HepG2 (cell line): ENCODE measurements around the gene H1-8.

Source experiments
- CTCF ChIP-seq: sonication (generic); formaldehyde crosslinking; IDR thresholded peaks from 2 replicates; pipeline ENCODE4 v1.5.0; 2020; ENCODE audit warnings: mild to moderate bottlenecking, missing genetic modification reagents, moderate library complexity
- EP300 ChIP-seq, 3 experiments: sonication (generic) in 1 of 3; formaldehyde crosslinking in 1 of 3; IDR thresholded peaks; 2 replicates each; pipeline versions ENCODE4 v1.5.1 to v1.6.1; 2011 to 2020; ENCODE audit warnings: low read depth in 2 of 3, low read length in 2 of 3, borderline replicate concordance in 1 of 3, improper control_type of control experiment in 1 of 3, mild to moderate bottlenecking in 1 of 3, missing genetic modification reagents in 1 of 3, moderate library complexity in 1 of 3
- FOSL1 ChIP-seq: sonication (generic); formaldehyde crosslinking; IDR thresholded peaks from 2 replicates; pipeline ENCODE4 v1.9.0; 2021; ENCODE audit warnings: missing genetic modification reagents, borderline replicate concordance
- MXD1 ChIP-seq: sonication (generic); formaldehyde crosslinking; IDR thresholded peaks from 2 replicates; pipeline ENCODE4 v1.4.0; 2020; ENCODE audit warnings: mild to moderate bottlenecking, missing genetic modification reagents
- POLR2A ChIP-seq, 2 experiments: IDR thresholded peaks; 2 replicates each; pipeline ENCODE4 v1.6.1; 2011; ENCODE audit warnings: low read depth in 2 of 2, low read length in 2 of 2, mild to moderate bottlenecking in 1 of 2, moderate library complexity in 1 of 2; ENCODE audit not compliant: insufficient read depth in 1 of 2
- POLR2AphosphoS5 ChIP-seq: IDR thresholded peaks from 2 replicates; pipeline ENCODE4 v1.6.1; 2012; ENCODE audit warnings: low read depth, low read length
- REL ChIP-seq: sonication (generic); formaldehyde crosslinking; conservative IDR thresholded peaks from 2 replicates; pipeline ENCODE4 v1.8.0; 2022; ENCODE audit warnings: mild to moderate bottlenecking, missing genetic modification reagents, moderate library complexity
- SMC3 ChIP-seq: IDR thresholded peaks from 2 replicates; pipeline ENCODE4 v1.6.1; 2011; ENCODE audit warnings: low read length, improper control_type of control experiment
- TARDBP ChIP-seq: sonication (generic); formaldehyde crosslinking; IDR thresholded peaks from 2 replicates; pipeline ENCODE4 v1.8.0; 2022; ENCODE audit warnings: mild to moderate bottlenecking, missing genetic modification reagents
- TSC22D2 ChIP-seq: sonication (generic); formaldehyde crosslinking; IDR thresholded peaks from 2 replicates; pipeline ENCODE4 v1.5.1; 2020; ENCODE audit warnings: missing genetic modification reagents, mild to moderate bottlenecking, borderline replicate concordance
- ZNF17 ChIP-seq: sonication (generic); formaldehyde crosslinking; IDR thresholded peaks from 2 replicates; pipeline ENCODE4 v1.5.0; 2020; ENCODE audit warnings: mild to moderate bottlenecking, missing genetic modification reagents
- ZNF232 ChIP-seq: sonication (generic); formaldehyde crosslinking; IDR thresholded peaks from 2 replicates; pipeline ENCODE4 v1.4.0; 2020; ENCODE audit warnings: missing genetic modification reagents, borderline replicate concordance
- ZNF496 ChIP-seq: sonication (generic); formaldehyde crosslinking; IDR thresholded peaks from 2 replicates; pipeline ENCODE4 v1.8.1; 2023; ENCODE audit warnings: mild to moderate bottlenecking, moderate library complexity, missing genetic modification reagents; ENCODE audit not compliant: insufficient replicate concordance
- ZSCAN29 ChIP-seq: sonication (generic); formaldehyde crosslinking; conservative IDR thresholded peaks from 2 replicates; pipeline ENCODE4 v1.4.0; 2020; ENCODE audit warnings: mild to moderate bottlenecking, missing genetic modification reagents

GRCh38 chr3:129593230-129593594, 50.2 kb downstream of the H1-8 start:
- no peak for TF ChIP-seq SMC3
- peak; percentile 48 for TF ChIP-seq CTCF (CRISPR knock-in tag)
- TF ChIP-seq ZNF17 (CRISPR knock-in tag): no peak
- TF ChIP-seq EP300 (IDR thresholded peaks at IDR 0.05; ENCODE audit: low read depth in 2 of 2, low read length in 2 of 2): no peak
- no peak for TF ChIP-seq EP300 (CRISPR knock-in tag; IDR thresholded peaks at IDR 0.05; ENCODE audit: borderline replicate concordance)
- TF ChIP-seq REL (CRISPR knock-in tag): no peak
- no peak for TF ChIP-seq ZNF496 (CRISPR knock-in tag)
- TF ChIP-seq ZNF232 (CRISPR knock-in tag): no peak
- no peak for TF ChIP-seq TARDBP (CRISPR knock-in tag)
- TF ChIP-seq POLR2A (IDR thresholded peaks at IDR 0.05; ENCODE audit: insufficient read depth in 1 of 2, low read depth in 2 of 2, low read length in 2 of 2): no peak
- TF ChIP-seq ZSCAN29 (CRISPR knock-in tag): no peak
- TF ChIP-seq TSC22D2: no peak
- no peak for TF ChIP-seq FOSL1 (CRISPR knock-in tag)
- TF ChIP-seq MXD1 (CRISPR knock-in tag): no peak
- no peak for TF ChIP-seq POLR2AphosphoS5
